HG02588 (cell line): ENCODE data around the gene GRM2.
A peak's percentile ranks its signal among the peaks of the same experiment; 100 is the strongest.

Experiments used
- ATAC-seq: cut with Tn5 transposase; IDR thresholded peaks from one replicate; pipeline ENCODE4 v1.9.1; 2021; ENCODE audit warnings: mild to moderate bottlenecking, moderate library complexity; ENCODE audit not compliant: unreplicated experiment

Gene GRM2

DNA sequence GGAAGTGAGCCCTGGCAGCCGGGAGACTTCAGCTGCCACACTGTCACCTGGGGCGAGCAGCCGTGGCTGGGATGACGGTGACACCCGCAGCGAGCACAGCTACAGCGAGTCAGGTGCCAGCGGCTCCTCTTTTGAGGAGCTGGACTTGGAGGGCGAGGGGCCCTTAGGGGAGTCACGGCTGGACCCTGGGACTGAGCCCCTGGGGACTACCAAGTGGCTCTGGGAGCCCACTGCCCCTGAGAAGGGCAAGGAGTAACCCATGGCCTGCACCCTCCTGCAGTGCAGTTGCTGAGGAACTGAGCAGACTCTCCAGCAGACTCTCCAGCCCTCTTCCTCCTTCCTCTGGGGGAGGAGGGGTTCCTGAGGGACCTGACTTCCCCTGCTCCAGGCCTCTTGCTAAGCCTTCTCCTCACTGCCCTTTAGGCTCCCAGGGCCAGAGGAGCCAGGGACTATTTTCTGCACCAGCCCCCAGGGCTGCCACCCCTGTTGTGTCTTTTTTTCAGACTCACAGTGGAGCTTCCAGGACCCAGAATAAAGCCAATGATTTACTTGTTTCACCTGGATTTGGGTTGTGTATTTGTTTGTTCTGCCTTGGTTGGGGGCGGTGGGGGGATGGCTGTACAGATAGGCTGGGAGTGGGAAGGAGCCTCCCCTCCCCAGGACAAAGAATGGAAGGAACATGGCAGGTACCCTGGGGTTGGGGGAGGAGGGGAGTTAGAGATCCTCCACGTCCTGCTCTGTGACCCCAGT is 2.9 kb upstream of the GRM2 start:
- no peak for ATAC-seq

DNA sequence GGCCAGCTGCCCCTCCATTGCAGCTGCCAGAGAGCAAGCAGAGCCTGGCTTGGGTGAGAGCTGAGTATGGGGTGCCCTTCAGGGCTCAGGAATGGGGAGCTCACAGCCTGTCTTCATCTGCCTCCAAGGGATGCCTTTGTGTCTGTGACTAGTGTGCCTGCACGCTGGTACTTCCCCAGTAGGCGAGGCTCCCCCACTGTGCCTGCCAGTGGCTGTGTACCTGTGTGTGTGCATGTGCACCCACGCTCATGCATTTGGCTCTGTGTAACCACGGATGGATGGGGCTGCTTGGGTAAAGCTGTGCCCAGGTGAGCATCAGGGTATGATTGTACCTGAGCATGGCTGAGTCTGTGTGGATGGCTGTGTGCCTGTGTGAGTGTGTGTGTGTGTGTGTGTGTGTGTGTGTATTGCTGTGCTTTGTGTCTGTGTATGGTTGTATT is 2.3 kb upstream of the GRM2 start:
- no peak for ATAC-seq

DNA sequence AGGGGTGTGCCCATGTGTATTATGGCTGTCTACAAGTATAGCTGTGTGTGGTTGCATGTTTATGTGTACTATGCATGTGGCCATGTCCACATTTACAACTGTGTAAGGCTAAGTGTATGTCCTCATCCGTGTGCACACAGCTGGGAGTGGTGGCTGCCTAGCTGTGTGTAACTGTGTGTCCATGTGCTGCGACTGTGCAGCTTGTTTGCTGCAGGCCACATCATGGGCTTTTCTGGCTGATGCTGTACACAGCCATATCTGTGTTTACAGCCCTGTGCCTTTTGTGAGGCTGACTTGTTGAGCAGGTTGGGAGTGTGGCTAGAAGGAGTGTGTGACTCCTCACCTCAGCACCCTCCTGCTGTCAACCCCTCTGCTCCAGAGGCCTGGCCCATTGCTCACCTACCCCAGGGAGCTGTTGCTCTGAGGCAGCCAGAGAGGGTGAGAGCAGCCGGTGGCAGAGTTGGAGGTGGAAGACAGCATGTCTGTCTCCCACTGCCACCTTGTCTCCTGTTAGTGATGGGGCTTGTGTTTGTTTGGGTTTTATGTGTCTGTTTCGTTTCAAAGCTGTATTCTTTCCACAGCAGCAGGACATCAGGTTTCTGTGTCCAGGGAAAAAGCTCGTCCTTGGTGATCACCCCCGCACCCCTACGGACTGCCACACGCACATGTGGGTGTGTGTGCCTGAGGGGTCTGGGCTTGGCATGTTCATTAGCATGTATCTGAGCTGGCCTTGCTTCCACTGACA is 1.4 kb upstream of the GRM2 start:
- ATAC-seq, result no peak

DNA sequence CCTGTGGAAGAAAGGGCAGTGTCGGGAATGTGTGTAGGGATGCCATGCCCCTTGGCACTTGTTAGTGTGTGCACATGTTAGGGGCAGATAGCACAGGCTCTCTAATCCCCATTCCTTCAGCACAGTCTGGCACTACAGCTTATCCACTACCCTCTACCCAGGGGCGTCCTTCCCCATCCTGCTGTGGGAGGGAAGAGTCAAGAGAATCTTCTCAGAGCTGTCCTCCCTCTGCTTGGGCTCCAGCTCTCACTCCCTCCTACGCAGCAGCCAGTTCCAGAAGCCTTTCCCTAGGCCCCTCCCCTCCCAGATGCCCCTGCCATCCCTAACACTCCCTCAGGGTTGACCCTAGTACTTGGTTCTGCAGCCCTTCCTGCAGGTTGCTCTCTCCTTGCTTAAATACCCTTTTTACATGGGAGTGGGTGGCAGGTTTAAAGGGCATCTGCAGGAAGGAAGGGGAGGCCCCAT is 815 bp upstream of the GRM2 start:
- ATAC-seq, result no peak

DNA sequence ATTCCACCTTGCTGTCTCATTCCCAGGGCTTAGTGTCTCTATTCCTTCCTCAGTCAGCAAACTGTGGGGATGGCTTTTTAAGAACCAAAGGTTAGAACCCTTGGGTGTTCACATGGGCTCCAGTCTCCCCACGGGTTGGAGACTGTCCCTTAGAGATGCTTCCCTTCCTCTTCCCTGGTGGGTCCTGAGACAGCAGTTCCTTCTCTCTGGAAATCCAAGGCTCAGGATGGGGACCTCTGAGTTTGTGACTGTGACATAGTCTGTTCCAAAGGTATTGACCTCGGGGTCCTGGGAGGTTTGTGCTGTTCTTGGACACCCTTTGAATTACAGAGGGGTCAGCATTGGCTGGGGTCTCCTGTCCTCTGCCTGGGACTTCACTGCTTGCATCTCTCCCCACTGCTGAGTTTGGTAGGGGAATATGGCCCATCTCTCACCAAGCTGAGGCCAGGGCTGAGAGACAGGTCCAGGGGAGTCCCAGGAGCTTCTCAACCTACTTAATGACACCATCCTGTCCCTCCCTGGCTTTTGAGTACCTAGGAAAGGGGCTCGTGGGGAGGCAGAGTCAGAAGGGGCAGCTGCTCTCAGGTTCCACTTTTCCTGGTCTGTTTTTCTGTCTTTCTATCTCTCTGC is 1.5 kb downstream of the GRM2 start:
- ATAC-seq, result no peak

DNA sequence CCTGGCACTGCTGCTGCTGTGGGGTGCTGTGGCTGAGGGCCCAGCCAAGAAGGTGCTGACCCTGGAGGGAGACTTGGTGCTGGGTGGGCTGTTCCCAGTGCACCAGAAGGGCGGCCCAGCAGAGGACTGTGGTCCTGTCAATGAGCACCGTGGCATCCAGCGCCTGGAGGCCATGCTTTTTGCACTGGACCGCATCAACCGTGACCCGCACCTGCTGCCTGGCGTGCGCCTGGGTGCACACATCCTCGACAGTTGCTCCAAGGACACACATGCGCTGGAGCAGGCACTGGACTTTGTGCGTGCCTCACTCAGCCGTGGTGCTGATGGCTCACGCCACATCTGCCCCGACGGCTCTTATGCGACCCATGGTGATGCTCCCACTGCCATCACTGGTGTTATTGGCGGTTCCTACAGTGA is 2.1 kb downstream of the GRM2 start:
- ATAC-seq, result no peak

DNA sequence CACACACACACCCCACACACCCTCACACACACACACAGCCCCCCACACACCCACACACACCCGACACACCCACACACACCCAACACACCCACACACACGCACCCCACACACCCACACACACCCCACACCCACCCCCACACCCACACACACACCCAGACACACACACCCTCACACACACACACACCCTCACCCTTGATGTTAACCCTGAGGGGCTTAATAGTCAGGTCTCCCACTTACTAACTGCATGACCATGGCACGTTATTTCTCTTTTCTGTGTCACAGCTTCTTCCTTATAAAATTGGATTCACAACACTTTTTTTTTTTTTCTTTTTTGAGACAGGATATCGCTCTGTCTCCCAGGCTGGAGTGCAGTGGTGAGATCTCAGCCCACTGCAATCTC is 2.8 kb downstream of the GRM2 start:
- no peak for ATAC-seq

DNA sequence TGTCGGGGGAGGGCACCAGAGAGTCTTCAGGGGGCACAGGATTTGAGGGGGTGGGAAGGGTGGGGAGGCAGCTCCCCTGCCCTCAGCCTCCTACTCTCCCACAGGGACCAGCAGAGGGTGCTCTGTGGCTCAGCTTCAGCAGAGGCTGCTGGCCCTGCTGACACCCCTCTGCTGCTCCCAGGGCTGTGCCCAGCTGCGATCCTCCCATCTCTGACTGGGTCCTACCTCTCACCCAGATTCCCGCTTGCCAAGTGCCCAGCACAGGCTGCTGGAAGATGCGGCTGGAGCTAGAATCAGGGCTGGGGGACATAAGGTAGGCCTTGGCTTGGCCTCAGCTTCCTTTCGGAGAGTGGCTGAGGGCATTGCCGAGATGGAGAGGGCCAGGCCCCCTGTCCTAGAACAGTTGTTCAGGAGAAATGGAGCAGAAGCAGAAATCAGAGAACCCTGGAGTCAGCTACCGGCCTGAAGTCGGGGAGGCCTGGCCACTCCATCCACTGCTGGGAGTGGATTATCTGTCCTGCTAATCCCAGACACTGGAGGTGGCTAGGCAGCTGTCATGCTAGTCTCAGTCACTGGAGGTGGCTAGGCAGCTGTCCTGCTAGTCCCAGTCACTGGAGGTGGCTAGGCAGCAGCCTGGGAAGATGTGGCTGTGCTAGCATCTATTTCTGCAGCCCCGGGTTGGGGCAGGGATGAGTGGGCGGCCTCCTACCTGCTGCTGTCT is 3.9 kb downstream of the GRM2 start:
- no peak for ATAC-seq

DNA sequence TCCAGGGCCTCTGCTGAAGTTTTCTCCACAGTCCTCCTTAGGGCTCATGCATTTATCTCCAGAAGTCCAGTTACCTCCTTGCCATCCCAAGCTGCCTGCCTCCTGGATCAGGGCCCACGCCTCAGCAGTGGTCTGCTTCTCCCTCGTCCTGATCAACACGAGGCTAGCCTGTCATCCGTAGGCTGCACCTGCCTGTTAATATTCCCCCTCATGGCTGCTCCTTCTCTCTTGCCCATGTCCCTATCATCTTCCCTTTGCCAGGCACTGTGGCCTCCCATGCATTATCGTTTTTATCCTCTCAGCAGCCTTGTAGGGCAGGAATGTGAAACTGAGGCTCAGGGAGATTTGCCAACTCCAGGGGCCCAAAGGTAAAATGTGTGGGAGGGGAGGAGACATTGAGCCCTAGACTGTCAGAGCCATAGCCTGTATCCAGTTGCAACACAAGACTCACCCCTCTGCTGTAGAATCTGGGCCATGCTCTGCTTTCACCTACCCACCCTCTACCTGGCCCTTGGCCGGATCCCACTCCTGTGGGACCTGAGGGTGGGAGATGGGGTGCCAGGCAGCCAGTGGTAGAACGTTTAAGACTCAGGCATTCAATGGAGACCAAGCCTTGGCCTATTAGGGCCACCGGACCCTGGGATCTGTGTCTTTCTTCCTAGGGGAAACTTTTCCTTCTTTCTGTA is 4.6 kb downstream of the GRM2 start:
- ATAC-seq, result no peak

DNA sequence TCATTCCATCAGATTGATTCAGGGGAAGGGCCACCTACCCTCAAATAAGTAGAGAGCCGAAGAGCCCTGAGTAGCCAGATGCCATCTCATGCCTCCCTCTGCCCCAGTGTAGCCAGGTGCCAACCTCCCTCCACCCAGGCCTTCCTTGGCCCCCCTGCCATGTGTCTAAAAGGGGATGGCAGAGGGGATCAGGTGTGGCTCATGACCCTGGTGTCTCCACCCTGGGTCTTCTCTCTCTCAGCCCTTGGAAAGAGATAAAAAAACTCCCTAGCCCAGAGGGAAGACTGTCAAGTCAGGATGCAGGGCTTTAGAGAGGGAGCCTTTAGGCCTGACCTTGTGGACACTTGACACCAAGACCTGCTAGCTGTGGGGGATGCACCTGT is 5.2 kb downstream of the GRM2 start:
- no peak for ATAC-seq

DNA sequence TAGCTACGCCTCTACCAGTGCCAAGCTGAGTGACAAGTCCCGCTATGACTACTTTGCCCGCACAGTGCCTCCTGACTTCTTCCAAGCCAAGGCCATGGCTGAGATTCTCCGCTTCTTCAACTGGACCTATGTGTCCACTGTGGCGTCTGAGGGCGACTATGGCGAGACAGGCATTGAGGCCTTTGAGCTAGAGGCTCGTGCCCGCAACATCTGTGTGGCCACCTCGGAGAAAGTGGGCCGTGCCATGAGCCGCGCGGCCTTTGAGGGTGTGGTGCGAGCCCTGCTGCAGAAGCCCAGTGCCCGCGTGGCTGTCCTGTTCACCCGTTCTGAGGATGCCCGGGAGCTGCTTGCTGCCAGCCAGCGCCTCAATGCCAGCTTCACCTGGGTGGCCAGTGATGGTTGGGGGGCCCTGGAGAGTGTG is 5.7 kb downstream of the GRM2 start:
- ATAC-seq, result no peak

DNA sequence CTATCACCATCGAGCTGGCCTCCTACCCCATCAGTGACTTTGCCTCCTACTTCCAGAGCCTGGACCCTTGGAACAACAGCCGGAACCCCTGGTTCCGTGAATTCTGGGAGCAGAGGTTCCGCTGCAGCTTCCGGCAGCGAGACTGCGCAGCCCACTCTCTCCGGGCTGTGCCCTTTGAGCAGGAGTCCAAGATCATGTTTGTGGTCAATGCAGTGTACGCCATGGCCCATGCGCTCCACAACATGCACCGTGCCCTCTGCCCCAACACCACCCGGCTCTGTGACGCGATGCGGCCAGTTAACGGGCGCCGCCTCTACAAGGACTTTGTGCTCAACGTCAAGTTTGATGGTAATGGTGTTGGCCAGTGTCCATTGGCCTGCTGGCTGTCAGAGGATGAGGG is 6.1 kb downstream of the GRM2 start:
- ATAC-seq, result no peak

DNA sequence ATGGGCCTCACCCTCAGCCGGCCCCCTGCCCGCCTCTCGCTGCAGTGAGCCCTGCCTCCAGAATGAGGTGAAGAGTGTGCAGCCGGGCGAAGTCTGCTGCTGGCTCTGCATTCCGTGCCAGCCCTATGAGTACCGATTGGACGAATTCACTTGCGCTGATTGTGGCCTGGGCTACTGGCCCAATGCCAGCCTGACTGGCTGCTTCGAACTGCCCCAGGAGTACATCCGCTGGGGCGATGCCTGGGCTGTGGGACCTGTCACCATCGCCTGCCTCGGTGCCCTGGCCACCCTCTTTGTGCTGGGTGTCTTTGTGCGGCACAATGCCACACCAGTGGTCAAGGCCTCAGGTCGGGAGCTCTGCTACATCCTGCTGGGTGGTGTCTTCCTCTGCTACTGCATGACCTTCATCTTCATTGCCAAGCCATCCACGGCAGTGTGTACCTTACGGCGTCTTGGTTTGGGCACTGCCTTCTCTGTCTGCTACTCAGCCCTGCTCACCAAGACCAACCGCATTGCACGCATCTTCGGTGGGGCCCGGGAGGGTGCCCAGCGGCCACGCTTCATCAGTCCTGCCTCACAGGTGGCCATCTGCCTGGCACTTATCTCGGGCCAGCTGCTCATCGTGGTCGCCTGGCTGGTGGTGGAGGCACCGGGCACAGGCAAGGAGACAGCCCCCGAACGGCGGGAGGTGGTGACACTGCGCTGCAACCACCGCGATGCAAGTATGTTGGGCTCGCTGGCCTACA is 8.5 kb downstream of the GRM2 start:
- ATAC-seq, result no peak

DNA sequence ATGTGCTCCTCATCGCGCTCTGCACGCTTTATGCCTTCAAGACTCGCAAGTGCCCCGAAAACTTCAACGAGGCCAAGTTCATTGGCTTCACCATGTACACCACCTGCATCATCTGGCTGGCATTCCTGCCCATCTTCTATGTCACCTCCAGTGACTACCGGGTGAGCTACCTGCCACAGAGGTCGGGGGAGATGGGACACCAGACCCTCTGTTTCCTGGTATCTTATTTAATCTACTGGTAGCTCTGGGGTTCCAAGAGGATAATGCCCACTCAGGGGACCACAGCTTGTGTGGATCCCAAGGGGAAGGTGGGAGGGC is 9.1 kb downstream of the GRM2 start:
- no peak for ATAC-seq

DNA sequence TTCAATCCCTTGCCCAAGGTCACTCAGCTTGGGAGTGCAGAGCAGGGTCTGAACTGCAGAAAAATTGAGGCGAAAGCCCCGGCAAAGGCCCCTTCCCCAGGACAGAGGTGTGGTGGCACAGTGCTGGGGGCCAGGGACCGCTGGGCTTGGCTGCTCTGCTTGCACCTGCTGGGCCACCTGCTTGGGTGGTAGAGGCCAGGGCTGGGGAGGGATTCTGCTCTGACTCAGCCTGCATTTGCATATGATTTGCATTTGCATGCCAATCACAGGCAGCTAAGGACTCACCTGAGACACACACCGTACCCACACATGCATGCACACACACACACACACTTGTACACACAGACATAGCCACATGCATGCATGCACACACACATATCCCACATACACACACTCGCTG is 9.9 kb downstream of the GRM2 start:
- no peak for ATAC-seq

DNA sequence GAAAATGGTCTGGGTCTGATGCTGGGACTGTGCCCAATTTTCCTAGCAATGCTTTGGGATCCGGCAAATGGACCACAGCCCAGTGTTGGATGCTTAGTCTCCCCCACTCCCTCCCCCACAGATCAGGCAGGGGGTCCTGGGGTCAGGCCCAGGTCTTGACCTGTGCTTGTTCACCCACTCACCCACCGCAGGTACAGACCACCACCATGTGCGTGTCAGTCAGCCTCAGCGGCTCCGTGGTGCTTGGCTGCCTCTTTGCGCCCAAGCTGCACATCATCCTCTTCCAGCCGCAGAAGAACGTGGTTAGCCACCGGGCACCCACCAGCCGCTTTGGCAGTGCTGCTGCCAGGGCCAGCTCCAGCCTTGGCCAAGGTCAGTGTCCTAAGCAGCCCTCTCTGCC is 10.6 kb downstream of the GRM2 start:
- ATAC-seq, result no peak

DNA sequence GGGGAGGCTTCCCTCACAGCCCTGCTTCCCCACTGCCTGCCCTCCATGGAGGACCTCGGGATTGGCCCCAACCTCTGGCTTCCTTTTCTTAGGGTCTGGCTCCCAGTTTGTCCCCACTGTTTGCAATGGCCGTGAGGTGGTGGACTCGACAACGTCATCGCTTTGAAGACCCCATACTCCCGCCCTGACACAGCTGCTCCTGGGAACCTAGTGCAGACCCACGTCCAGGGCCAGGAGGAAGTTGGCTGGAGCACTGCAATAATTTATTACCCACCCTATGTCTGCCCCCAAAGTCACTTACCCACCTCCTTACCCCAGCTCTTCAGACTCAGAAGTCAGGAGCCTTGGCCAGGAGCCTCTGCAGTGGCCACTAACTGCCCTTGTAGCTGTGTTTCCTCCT is 11.1 kb downstream of the GRM2 start:
- no peak for ATAC-seq

DNA sequence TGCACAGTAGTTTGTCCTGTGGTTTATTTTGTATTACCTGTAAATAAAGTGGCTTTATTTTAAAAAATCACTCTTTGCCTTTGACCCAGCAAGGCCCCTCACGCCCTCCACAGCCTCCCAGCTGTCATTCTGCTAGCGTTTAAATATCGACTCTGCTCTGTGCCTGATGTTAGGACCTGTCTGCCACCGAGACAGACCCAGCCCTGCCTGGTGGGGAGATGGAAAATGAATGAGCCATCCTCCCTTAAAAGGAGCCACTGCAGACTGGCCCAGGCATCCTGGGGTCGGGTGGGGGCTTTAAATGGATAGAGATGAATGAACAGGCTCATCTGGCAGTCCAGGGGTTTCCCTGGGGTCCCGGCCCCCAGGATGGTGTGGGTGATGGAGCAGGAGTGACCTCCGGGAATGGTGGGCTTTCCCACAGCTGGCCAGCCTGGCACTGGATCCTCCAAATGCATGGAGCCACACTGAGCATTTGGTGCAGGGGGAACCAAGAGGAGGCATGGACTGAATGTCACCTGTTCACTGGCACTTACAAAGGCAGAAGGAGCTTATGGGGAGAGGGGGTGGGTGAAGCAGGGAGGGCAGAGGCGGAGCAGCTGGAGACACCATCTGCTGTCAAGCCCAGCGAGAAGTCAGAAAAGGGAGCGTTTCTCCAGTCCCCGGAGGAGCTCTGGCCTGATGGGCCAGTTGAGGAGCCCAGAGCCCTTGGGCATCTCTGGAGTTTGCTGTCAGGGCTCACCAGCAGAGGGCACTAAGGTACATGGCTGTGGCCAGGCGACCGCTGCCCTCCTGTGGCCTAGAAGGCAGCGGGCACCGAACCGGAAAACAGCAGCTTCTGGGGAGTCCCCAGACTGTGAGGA is 11.9 kb downstream of the GRM2 start:
- peak; percentile 64 for ATAC-seq

DNA sequence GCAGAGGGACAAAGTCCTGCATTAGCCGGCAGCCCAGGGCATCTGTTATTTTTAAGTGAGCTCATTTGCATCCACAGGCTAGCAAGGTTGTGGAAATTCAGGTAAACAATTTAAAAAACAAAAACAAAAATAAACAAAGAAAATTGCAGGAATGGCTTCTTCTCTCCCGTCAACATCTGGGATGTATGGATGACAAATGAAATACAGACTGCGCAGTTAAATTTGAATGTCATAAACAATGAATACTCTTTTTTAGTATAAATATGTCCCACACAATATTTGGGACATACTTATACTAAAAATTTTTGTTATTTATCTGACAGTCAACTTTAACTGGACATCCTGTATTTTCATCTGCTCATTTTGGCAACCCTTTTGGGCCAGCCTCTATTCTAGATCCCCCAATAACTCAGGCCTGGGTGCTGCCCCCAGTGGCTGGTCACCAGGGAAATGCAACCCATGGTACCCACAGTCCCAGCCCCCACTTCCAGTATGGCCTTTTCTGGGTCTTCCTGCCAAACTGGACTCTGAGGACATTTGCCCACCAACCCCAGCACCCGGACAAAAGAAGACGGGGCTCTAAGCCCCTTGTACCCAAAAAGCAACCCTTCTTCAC is 12.7 kb downstream of the GRM2 start:
- no peak for ATAC-seq
